ENCODE measurements around the gene DDX51. TPM values are rescaled to one million over a fixed set of nuclear protein-coding genes. Genes with fewer than 3 reads are reported as not detected.

The DDX51 gene
- total and polyA plus RNA-seq, 4 donors: 2.5 to 7.5 (median 5.5) TPM

- WGBS: 91% methylated on average over 4 of the region's 4 CpGs
- no peak overlapping the region for H3K9ac ChIP-seq (ENCODE audit: low read depth in 1 of 2, low read length in 2 of 2)
- H3K4me3 ChIP-seq (ENCODE audit: low read depth in 1 of 3, low read length in 3 of 3): no peak overlapping the region
- no peaks in the 10 kb centered on the region for H3K27me3 ChIP-seq (ENCODE audit: control insufficient read depth in 4 of 4, insufficient read depth in 4 of 4, low read length in 3 of 4)
- H3K27ac ChIP-seq (ENCODE audit: low read depth in 1 of 2, low read length in 2 of 2): no peak overlapping the region
- H3K9me3 ChIP-seq (ENCODE audit: control insufficient read depth in 4 of 4, low read length in 3 of 4): no peaks in the 10 kb centered on the region
- peaks cover 0 to 5% (median 3%) of the 10 kb centered on the region in 4 donors for H3K36me3 ChIP-seq (ENCODE audit: control insufficient read depth in 4 of 4, insufficient read depth in 3 of 4, low read depth in 1 of 4, low read length in 3 of 4)
- no peak for TF ChIP-seq FOXA2 (IDR thresholded peaks at IDR 0.05)
- TF ChIP-seq RXRA (IDR thresholded peaks at IDR 0.05): no peak
- no peak for DNase-seq (ENCODE audit: low spot score)
- H3K4me1 ChIP-seq (ENCODE audit: control insufficient read depth in 4 of 4, insufficient read depth in 4 of 4, low read length in 3 of 4): peaks cover 0 to 8% (median 0%) of the 10 kb centered on the region in 4 donors
These were observed 54.7 kb downstream of the DDX51 start for GRCh38 chr12:132089407-132089910.

Small RNA genes lying within 50 kb of the gene (small RNA-seq; reads per million reads assigned to genes)
- not detected for gene AC138466.3

Other genes starting within 250 kb of the DDX51 start
- 10 to 100 TPM; 14.1 to 41.7 TPM for gene ULK1, start 249.7 kb downstream of the DDX51 start, total RNA-seq
- 10 to 100 TPM; 12.5 to 16.1 TPM for gene ULK1, start 249.7 kb downstream of the DDX51 start, polyA plus RNA-seq
- 10 to 100 TPM in 1 of 2 donors, 1 to 10 TPM in 1; 9.2 to 12.1 TPM for gene PUS1, start 215.0 kb downstream of the DDX51 start, total RNA-seq
- 10 to 100 TPM in 1 of 2 donors, 1 to 10 TPM in 1; 6.1 to 24.4 TPM for gene PUS1, start 215.0 kb downstream of the DDX51 start, polyA plus RNA-seq
- 10 to 100 TPM in 1 of 2 donors, 1 to 10 TPM in 1; 9.0 to 12.4 TPM for gene EP400, start 194.4 kb downstream of the DDX51 start, total RNA-seq
- 1 to 10 TPM; 4.7 to 5.3 TPM for gene EP400, start 194.4 kb downstream of the DDX51 start, polyA plus RNA-seq
- gene NOC4L, start 138 bp upstream of the DDX51 start, total RNA-seq: 1 to 10 TPM; 6.4 to 7.8 TPM
- gene NOC4L, start 138 bp upstream of the DDX51 start, polyA plus RNA-seq: 10 to 100 TPM in 1 of 2 donors, 1 to 10 TPM in 1; 9.0 to 11.6 TPM
- gene GALNT9, start 185.3 kb upstream of the DDX51 start, total RNA-seq: under 1 TPM; 0.09 to 0.25 TPM
- under 1 TPM in 1 of 2 donors, not detected in 1; 0.05 TPM for gene GALNT9, start 185.3 kb upstream of the DDX51 start, polyA plus RNA-seq

Data from liver (tissue), 10 donors.